BLaER1 (cell line): ENCODE data around the gene CDC14A.

ENCODE experiments used
- H3K27ac ChIP-seq: shearing (Covaris generic); formaldehyde crosslinking; 2 replicates; pipeline ENCODE4 v1.8.1; 2022
- H3K27me3 ChIP-seq: shearing (Covaris generic); formaldehyde crosslinking; 2 replicates; pipeline ENCODE4 v1.8.1; 2022
- H3K36me3 ChIP-seq: shearing (Covaris generic); formaldehyde crosslinking; 2 replicates; pipeline ENCODE4 v1.8.1; 2022
- H3K4me1 ChIP-seq: shearing (Covaris generic); formaldehyde crosslinking; 2 replicates; pipeline ENCODE4 v1.8.1; 2022
- H3K4me2 ChIP-seq: shearing (Covaris generic); formaldehyde crosslinking; 2 replicates; pipeline ENCODE4 v1.8.1; 2022
- H3K4me3 ChIP-seq: shearing (Covaris generic); formaldehyde crosslinking; 2 replicates; pipeline ENCODE4 v1.8.1; 2022
- H3K9ac ChIP-seq: shearing (Covaris generic); formaldehyde crosslinking; 2 replicates; pipeline ENCODE4 v1.8.1; 2022
- H3K9me3 ChIP-seq: shearing (Covaris generic); formaldehyde crosslinking; 2 replicates; pipeline ENCODE4 v1.8.1; 2022
- H4K20me1 ChIP-seq: shearing (Covaris generic); formaldehyde crosslinking; 2 replicates; pipeline ENCODE4 v1.8.1; 2022
- Cebpa-rat ChIP-seq: shearing (Covaris generic); IDR thresholded peaks from 2 replicates; pipeline ENCODE4 v1.8.1; 2022

Gene CDC14A

DNA sequence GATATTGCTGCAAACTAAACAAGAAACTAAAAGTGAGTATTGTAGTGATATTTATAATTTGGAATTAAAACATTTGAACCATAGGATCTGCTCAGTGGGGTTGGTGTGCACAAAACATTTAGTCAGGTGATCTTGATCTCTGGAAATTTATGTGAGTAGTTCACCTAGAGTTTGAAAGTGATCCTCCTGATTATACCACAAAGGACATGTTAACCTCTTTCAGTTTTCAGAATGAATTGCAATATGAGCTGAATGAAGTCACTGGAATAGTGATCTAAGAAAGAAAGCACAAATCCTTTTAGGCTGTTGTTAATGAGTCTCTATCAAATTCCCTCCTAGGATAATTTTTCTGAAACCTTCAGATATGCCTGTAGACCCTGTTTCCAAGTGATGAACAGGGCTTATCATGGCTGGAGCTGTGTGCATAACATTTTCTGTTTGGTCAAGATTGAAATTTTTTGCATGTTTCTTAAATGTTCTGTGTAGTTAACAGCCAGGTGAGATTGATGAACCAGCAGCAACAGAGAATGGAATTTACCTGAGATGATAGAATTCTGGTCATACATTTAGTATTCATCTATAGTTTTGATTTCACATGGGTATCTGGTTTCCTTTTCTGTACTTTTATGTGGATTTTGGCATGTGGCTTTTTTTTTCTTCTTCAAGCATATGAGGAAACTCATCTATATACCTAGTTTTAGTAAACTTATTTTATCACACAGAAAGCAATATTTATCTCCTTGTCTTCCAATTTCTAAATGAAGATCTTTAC, 25.5 kb downstream of the CDC14A start:
- TF ChIP-seq Cebpa-rat = no peak
- peaks cover 45% of the 10 kb centered on the region for H3K36me3 ChIP-seq
- no peak overlapping the region for H3K4me2 ChIP-seq

DNA sequence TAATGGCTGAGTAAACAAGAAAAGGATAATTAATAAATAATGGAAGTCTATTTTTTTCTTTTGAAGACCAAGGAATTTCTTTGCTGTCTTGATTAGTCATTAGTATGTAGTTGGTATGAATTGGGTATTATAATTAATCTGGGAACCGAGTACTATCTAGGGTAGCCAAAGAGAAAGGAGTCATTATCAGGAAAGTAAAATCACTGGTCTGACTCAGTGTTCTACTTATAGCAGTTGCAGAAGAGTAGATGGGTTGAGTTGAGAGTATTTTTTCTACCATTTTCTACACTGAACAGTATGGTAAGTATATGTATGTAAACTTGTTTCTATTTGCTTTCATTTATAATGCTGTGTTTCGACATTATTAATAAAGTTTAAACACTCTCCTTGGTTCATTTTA, 26.6 kb downstream of the CDC14A start:
- Histone ChIP-seq H3K4me3 (no peak overlapping the region), H3K36me3 (peaks cover 44% of the 10 kb centered on the region), H4K20me1 (no peaks in the 10 kb centered on the region), H3K4me1 (no peaks in the 10 kb centered on the region), H3K9ac (no peak overlapping the region), H3K27ac (no peak overlapping the region), H3K4me2 (no peak overlapping the region), H3K9me3 (peaks cover 6% of the 10 kb centered on the region), H3K27me3 (no peaks in the 10 kb centered on the region)
- no peak for TF ChIP-seq Cebpa-rat

More for the DNA sequence above, 25.5 kb downstream of the CDC14A start:
- Histone ChIP-seq H3K9me3 (peaks cover 15% of the 10 kb centered on the region), H3K4me3 (no peak overlapping the region), H3K27ac (no peak overlapping the region), H3K27me3 (no peaks in the 10 kb centered on the region), H3K9ac (no peak overlapping the region), H3K4me1 (no peaks in the 10 kb centered on the region), H4K20me1 (no peaks in the 10 kb centered on the region)

DNA sequence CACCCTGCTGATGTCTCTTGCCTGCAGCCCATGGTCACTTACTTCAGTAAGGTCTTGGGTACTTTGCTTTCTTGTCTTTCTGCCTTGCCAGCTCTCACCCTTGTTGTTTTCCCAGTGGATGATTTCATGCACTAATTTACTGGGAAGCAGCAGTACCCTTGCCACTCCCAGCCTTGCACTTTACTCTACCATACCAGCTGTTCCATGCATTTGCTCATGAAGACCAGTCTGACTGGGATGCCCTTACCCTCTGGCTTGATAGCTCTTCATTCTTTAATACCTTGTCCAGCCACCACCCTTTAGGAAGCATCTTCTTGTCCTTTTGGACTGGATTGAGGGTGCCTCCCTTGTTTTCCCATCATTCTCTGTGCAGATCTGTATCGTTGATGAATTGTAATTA, 28.3 kb downstream of the CDC14A start:
- peaks cover 3% of the 10 kb centered on the region for H3K4me1 ChIP-seq
- H3K27me3 ChIP-seq = no peaks in the 10 kb centered on the region
- H3K9me3 ChIP-seq = no peaks in the 10 kb centered on the region
- H3K27ac ChIP-seq = no peak overlapping the region
- TF ChIP-seq Cebpa-rat = no peak
- H3K4me3 ChIP-seq = no peak overlapping the region
- no peak overlapping the region for H3K9ac ChIP-seq
- H3K4me2 ChIP-seq = no peak overlapping the region
- H4K20me1 ChIP-seq = no peaks in the 10 kb centered on the region
- peaks cover 48% of the 10 kb centered on the region for H3K36me3 ChIP-seq

DNA sequence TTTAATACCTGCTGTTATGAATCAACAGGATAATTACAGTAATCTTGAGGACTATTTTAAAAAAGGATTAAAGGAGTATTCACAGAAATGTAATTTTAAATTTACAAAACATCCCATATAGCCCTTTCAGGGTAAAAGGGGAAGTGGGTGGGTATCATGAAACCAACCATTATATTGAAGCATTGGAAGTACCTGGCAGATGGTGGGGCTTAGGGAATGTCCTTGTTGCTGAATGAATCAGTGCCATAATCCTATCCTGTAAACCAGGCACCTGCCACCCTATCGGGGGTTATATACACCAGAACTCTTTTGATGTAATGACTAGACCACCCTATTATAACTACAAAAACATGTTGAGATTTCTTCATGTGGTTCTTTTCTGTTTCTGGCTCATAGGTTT, 30.4 kb downstream of the CDC14A start:
- no peak for TF ChIP-seq Cebpa-rat
- Histone ChIP-seq H4K20me1 (no peaks in the 10 kb centered on the region), H3K27me3 (no peaks in the 10 kb centered on the region)

DNA sequence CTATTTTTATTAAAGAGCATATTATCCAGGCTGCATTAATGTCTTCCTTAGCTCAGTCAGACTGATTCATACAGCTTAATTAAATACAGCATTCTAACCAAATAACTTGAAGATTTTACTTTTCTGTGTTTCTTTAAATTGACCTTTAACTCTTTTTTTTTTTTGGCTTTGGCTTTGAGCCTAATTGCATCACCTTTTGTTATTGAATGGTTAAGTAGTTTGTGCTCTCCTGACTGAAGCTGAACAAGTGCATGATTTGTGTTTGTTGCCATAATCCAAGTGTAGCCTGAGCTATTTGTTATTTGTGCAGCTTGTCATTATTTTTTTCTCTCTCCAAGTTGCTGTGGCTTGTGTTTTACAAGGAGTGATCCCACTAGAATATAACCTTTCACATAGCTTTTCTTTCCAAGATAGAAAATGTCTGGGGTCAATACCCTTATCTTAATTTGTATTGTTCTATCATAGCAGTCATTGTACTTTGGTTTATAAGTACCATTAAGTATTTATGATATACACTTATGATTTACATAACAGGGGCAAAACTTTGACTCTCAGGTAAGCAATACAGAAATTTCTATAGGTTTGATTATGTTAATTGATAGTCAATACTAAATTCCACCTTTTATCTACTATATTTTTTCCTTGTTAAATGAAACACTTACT, 31.6 kb downstream of the CDC14A start:
- peaks cover 37% of the 10 kb centered on the region for H3K36me3 ChIP-seq
- no peak for TF ChIP-seq Cebpa-rat
- no peak overlapping the region for H3K9ac ChIP-seq
- H3K4me2 ChIP-seq = no peak overlapping the region
- peaks cover 35% of the 10 kb centered on the region for H3K4me1 ChIP-seq
- H3K27ac ChIP-seq = no peak overlapping the region
- no peaks in the 10 kb centered on the region for H3K27me3 ChIP-seq
- H3K4me3 ChIP-seq = no peak overlapping the region
- H3K9me3 ChIP-seq = no peaks in the 10 kb centered on the region
- H4K20me1 ChIP-seq = no peaks in the 10 kb centered on the region

More for the DNA sequence above, 30.4 kb downstream of the CDC14A start:
- Histone ChIP-seq H3K4me1 (peaks cover 23% of the 10 kb centered on the region), H3K4me2 (no peak overlapping the region), H3K9ac (no peak overlapping the region), H3K9me3 (no peaks in the 10 kb centered on the region), H3K4me3 (no peak overlapping the region), H3K27ac (no peak overlapping the region), H3K36me3 (peaks cover 37% of the 10 kb centered on the region)

DNA sequence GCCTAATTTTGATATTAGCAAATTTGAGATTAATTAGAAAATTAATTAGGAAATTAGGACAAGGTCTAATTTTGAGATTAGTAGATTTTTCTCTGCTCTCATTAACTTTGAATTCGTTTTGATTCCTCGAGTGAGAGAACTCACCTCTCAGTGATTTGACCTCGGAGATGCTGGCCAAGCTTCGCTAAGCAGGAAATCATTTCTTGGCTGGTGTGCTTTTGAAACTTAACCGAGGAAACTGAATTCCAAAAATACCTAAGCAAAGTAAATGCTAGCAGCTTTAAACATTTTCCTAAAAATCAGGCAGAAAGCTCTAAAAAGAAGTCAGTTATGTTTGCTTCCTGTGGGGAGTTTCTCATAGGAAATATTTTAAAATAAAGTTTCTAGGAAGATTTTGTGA, 34.9 kb downstream of the CDC14A start:
- peak overlapping the region; percentile 72 for H3K4me2 ChIP-seq
- no peak for TF ChIP-seq Cebpa-rat

DNA sequence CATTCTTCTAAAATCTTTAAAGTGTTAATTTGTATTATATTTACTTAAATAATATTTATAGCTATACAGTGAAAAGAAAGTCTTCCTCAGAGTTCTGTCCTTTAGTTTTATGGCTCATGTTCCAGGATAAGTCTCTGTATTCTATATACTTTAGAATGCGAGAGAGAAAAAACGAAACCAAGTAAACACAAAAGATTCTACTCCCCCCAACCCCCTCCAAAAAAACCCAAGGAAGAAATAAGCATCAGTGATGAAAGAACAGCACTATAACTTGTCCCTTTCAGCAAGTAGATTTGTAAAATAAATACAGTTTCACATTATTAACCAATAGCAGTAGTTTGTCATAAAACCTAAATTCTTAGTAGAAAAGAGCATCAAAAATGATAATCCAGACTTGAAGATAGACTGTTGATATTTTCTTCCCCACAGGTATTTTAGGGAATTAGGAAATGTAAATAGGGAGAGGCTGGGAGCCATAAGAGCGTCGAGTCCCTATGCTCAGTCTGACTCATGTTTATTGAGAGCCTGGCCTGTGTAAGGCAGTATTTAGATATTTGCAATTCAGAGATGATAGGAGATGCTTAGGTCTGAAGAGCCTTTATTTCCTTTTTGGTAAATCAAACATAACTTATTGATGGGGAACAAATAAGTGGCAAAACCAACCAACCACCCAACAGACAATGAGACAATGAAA, 35.5 kb downstream of the CDC14A start:
- H3K9me3 ChIP-seq = no peaks in the 10 kb centered on the region
- H3K4me2 ChIP-seq = peak overlapping the region; percentile 72
- H3K27ac ChIP-seq = peak overlapping the region; percentile 69
- TF ChIP-seq Cebpa-rat = no peak
- peaks cover 40% of the 10 kb centered on the region for H3K4me1 ChIP-seq
- H3K4me3 ChIP-seq = peak overlapping the region; percentile 17; the same call in 1 of the 2 replicates
- peak overlapping the region; percentile 67 for H3K9ac ChIP-seq
- H3K36me3 ChIP-seq = peaks cover 34% of the 10 kb centered on the region
- H4K20me1 ChIP-seq = no peaks in the 10 kb centered on the region
- H3K27me3 ChIP-seq = no peaks in the 10 kb centered on the region

More for the DNA sequence above, 34.9 kb downstream of the CDC14A start:
- H3K4me3 ChIP-seq = peak overlapping the region; percentile 17; the same call in 1 of the 2 replicates
- H3K27ac ChIP-seq = peak overlapping the region; percentile 69
- H3K27me3 ChIP-seq = no peaks in the 10 kb centered on the region
- H3K9ac ChIP-seq = peak overlapping the region; percentile 67
- H3K9me3 ChIP-seq = no peaks in the 10 kb centered on the region
- H3K4me1 ChIP-seq = peaks cover 40% of the 10 kb centered on the region
- no peaks in the 10 kb centered on the region for H4K20me1 ChIP-seq
- H3K36me3 ChIP-seq = peaks cover 31% of the 10 kb centered on the region

DNA sequence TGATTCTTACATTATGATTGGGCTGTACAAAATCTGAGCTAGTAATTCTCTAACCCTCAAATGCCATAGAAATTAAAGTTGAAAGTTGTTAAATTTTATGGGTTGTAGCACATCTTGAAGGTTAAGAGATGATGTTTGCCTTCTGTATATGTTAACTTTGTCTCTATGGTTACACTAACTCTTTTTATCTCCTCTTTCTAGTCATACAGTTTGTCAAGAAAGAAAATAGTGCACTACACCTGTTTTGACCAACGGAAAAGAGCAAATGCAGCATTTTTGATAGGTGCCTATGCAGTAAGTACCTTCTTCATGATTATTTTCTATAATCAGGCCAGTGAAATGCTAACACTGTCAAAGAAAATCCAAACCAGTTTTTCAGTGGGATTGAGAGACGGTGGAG, 38.2 kb downstream of the CDC14A start:
- no peaks in the 10 kb centered on the region for H3K27me3 ChIP-seq
- H3K9ac ChIP-seq = no peak overlapping the region
- no peaks in the 10 kb centered on the region for H3K9me3 ChIP-seq
- no peak overlapping the region for H3K27ac ChIP-seq
- no peak for TF ChIP-seq Cebpa-rat
- no peak overlapping the region for H3K4me2 ChIP-seq
- peaks cover 48% of the 10 kb centered on the region for H3K4me1 ChIP-seq
- no peaks in the 10 kb centered on the region for H4K20me1 ChIP-seq
- H3K36me3 ChIP-seq = peaks cover 35% of the 10 kb centered on the region
- no peak overlapping the region for H3K4me3 ChIP-seq

DNA sequence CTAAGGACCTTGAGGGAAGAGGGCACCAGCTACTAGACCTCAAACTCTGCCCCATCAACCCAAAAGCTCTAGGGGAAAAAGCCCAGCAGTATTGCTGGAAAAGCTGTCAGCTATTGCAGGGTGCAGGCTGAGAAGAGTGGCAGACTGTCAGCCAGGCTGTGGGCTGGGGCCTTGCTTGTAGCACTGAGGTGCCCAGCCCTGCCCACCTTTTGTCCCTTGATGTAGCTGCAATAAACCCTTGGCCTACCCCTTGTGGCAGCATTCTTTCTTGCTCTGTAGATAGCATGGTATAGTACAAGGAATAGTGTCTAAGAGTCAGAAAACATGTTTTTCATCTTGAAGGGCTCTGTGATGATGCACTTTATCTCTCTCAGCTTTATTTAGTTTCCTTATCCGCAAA, 39.4 kb downstream of the CDC14A start:
- no peak overlapping the region for H3K4me2 ChIP-seq
- no peak for TF ChIP-seq Cebpa-rat
- H3K4me1 ChIP-seq = peaks cover 36% of the 10 kb centered on the region
- no peaks in the 10 kb centered on the region for H3K9me3 ChIP-seq
- H4K20me1 ChIP-seq = no peaks in the 10 kb centered on the region
- peaks cover 35% of the 10 kb centered on the region for H3K36me3 ChIP-seq
- H3K27me3 ChIP-seq = no peaks in the 10 kb centered on the region
- no peak overlapping the region for H3K27ac ChIP-seq
- no peak overlapping the region for H3K4me3 ChIP-seq
- H3K9ac ChIP-seq = no peak overlapping the region

DNA sequence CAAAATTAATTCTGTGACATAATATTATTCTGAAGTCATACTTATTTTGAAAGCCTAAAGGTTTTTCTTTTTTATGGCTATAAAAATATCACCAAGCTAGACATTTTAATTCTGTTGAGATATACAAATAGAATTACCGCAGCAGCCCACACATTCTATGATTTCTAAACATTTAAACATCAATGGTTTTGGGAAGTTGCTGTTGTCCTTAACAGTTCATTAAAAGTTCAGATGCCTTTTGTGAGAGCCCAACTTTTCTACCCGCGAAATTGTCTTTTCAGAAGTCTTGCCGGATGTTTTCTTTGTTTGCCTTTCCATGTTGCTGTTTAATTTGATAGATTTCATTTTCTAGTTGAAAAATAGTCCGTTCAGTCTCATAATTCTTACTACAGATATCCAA, 40.5 kb downstream of the CDC14A start:
- H3K36me3 ChIP-seq = peaks cover 35% of the 10 kb centered on the region
- no peak overlapping the region for H3K4me3 ChIP-seq
- H3K9me3 ChIP-seq = no peaks in the 10 kb centered on the region
- H4K20me1 ChIP-seq = no peaks in the 10 kb centered on the region
- H3K27me3 ChIP-seq = no peaks in the 10 kb centered on the region
- H3K4me2 ChIP-seq = no peak overlapping the region
- H3K4me1 ChIP-seq = peaks cover 25% of the 10 kb centered on the region
- no peak overlapping the region for H3K27ac ChIP-seq
- no peak overlapping the region for H3K9ac ChIP-seq
- TF ChIP-seq Cebpa-rat = no peak
